HG03354 (cell line): ENCODE data around the gene ZMAT5.

Source experiments
- ATAC-seq: cut with Tn5 transposase; IDR thresholded peaks from one replicate; pipeline ENCODE4 v1.9.1; 2021; ENCODE audit warnings: mild to moderate bottlenecking; ENCODE audit not compliant: unreplicated experiment, poor library complexity, severe bottlenecking

Gene ZMAT5

GRCh38 chr22:29766632-29767170, at the start of gene ZMAT5:
Gene ZMAT5 (minus strand): TSS chr22:29767007. CDS start chr22:29748544, 18,463 bp downstream.
- peak; percentile 91 for ATAC-seq

GRCh38 chr22:29816539-29816938, 49.7 kb upstream of the ZMAT5 start:
- ATAC-seq: no peak

- no peak for ATAC-seq
These were observed 49.3 kb upstream of the ZMAT5 start for GRCh38 chr22:29816128-29816527.

- ATAC-seq: no peak
These were observed 48.8 kb upstream of the ZMAT5 start for GRCh38 chr22:29815580-29815979.

GRCh38 chr22:29814003-29814402, 47.2 kb upstream of the ZMAT5 start:
- no peak for ATAC-seq

GRCh38 chr22:29813563-29813962, 46.8 kb upstream of the ZMAT5 start:
- ATAC-seq: no peak

GRCh38 chr22:29813126-29813525, 46.3 kb upstream of the ZMAT5 start:
- no peak for ATAC-seq

GRCh38 chr22:29811377-29811776, 44.6 kb upstream of the ZMAT5 start:
- ATAC-seq: no peak

GRCh38 chr22:29810216-29810615, 43.4 kb upstream of the ZMAT5 start:
- no peak for ATAC-seq

- ATAC-seq: no peak
These were observed 39.4 kb upstream of the ZMAT5 start for GRCh38 chr22:29806196-29806595.

GRCh38 chr22:29804985-29805384, 38.2 kb upstream of the ZMAT5 start:
- ATAC-seq: no peak

- no peak for ATAC-seq
These were observed 36.4 kb upstream of the ZMAT5 start for GRCh38 chr22:29803190-29803589.

GRCh38 chr22:29801796-29802195, 35.0 kb upstream of the ZMAT5 start:
- ATAC-seq: no peak

GRCh38 chr22:29801153-29801552, 34.3 kb upstream of the ZMAT5 start:
- no peak for ATAC-seq

- no peak for ATAC-seq
These were observed 32.4 kb upstream of the ZMAT5 start for GRCh38 chr22:29799217-29799680.

- ATAC-seq: no peak
These were observed 32.0 kb upstream of the ZMAT5 start for GRCh38 chr22:29798801-29799200.

- ATAC-seq: no peak
These were observed 31.5 kb upstream of the ZMAT5 start for GRCh38 chr22:29798318-29798717.

- ATAC-seq: no peak
These were observed 30.5 kb upstream of the ZMAT5 start for GRCh38 chr22:29797351-29797750.

GRCh38 chr22:29795663-29796062, 28.9 kb upstream of the ZMAT5 start:
- ATAC-seq: no peak

GRCh38 chr22:29793396-29793795, 26.6 kb upstream of the ZMAT5 start:
- no peak for ATAC-seq

- no peak for ATAC-seq
These were observed 23.3 kb upstream of the ZMAT5 start for GRCh38 chr22:29790061-29790460.
